Caco-2 (cell line): ENCODE measurements around the gene PRKACA. TPM values are rescaled to one million over a fixed set of nuclear protein-coding genes. Genes with fewer than 3 reads are reported as not detected.

Experiments
- BruUV-seq: library from RNA; stranded (reverse); fragments of 400-500 nt; replicated peaks from 2 replicates; lab custom pipeline; 2021; lab: Mats Ljungman, UMichigan
- CTCF ChIA-PET: fragments of 300-600 bp; sonication (Branson Sonifier 250); formaldehyde crosslinking; loops from one replicate; lab custom pipeline; 2022; ENCODE audit warnings: antibody characterized with exemption; lab: Charles Lee
- POLR2A ChIA-PET: fragments of 300-600 bp; sonication (Branson Sonifier 250); formaldehyde crosslinking; loops from one replicate; lab custom pipeline; 2022; ENCODE audit warnings: antibody characterized with exemption; lab: Charles Lee
- DNase-seq, 2 experiments: peaks; one replicate each; pipeline versions ENCODE4 v3.0.0 to v3.0.0-alpha.2; 2020 to 2022
- H3K27me3 ChIP-seq: replicated peaks from 2 replicates; pipeline ENCODE4 v1.6.0; 2011; ENCODE audit warnings: low read length; ENCODE audit not compliant: control insufficient read depth, insufficient read depth
- H3K36me3 ChIP-seq: 2 replicates; pipeline ENCODE4 v1.5.1; 2011; ENCODE audit warnings: low read length; ENCODE audit not compliant: control insufficient read depth, insufficient read depth
- H3K4me1 ChIP-seq: fragments of 250-450 bp; sonication (Bioruptor Pico); 2 replicates; pipeline ENCODE4 v1.5.1; 2020; ENCODE audit warnings: mild to moderate bottlenecking
- H3K4me3 ChIP-seq: 2 replicates; pipeline ENCODE4 v1.5.1; 2011; ENCODE audit warnings: low read depth, mild to moderate bottlenecking, control low read depth, low read length
- H3K9me3 ChIP-seq: fragments of 250-450 bp; sonication (Bioruptor Pico); 2 replicates; pipeline ENCODE4 v1.5.1; 2020; ENCODE audit warnings: mild to moderate bottlenecking, moderate library complexity
- H3K27ac Mint-ChIP-seq: one replicate; pipeline ENCODE4 v1.8.0; 2022; ENCODE audit warnings: mixed read lengths; ENCODE audit not compliant: unreplicated experiment
- H3K27me3 Mint-ChIP-seq: one replicate; pipeline ENCODE4 v1.8.0; 2022; ENCODE audit warnings: mixed read lengths; ENCODE audit not compliant: insufficient read depth, unreplicated experiment
- H3K36me3 Mint-ChIP-seq: one replicate; pipeline ENCODE4 v1.8.0; 2022; ENCODE audit warnings: mild to moderate bottlenecking, mixed read lengths; ENCODE audit not compliant: insufficient read depth, unreplicated experiment
- H3K4me1 Mint-ChIP-seq: one replicate; pipeline ENCODE4 v1.8.0; 2022; ENCODE audit warnings: low read depth, mixed read lengths; ENCODE audit not compliant: unreplicated experiment
- H3K4me3 Mint-ChIP-seq: one replicate; pipeline ENCODE4 v1.8.0; 2022; ENCODE audit warnings: mild to moderate bottlenecking, moderate library complexity, mixed read lengths; ENCODE audit not compliant: unreplicated experiment
- H3K9me3 Mint-ChIP-seq: one replicate; pipeline ENCODE4 v1.8.0; 2022; ENCODE audit warnings: mixed read lengths; ENCODE audit not compliant: unreplicated experiment
- CTCF ChIP-seq, 2 experiments: fragments of 200-600 bp in 1 of 2; IDR thresholded peaks; 1 replicate in 1 of 2; 2 replicates in 1 of 2; pipeline versions ENCODE4 v1.5.1 to v1.8.0; 2011 to 2022; ENCODE audit warnings: antibody characterized with exemption in 1 of 2, control low read depth in 1 of 2, inconsistent platforms in 1 of 2, low read depth in 1 of 2, low read length in 1 of 2, mild to moderate bottlenecking in 1 of 2, moderate library complexity in 1 of 2; ENCODE audit not compliant: insufficient read depth in 1 of 2, severe bottlenecking in 1 of 2, unreplicated experiment in 1 of 2
- intact Hi-C: fragments of 100-400 bp; cut with micrococcal nuclease; formaldehyde crosslinking; loops from one replicate; pipeline ENCODE4 v1.10.0; 2022; ENCODE audit not compliant: unreplicated experiment
- total RNA-seq: library from RNA; stranded (reverse); gene quantifications from 2 replicates; pipeline ENCODE4 v1.2.3, GENCODE V29; 2022

PRKACA gene
- total RNA-seq, 1 experiment from 2014 or later, result 51.9 TPM

GRCh38 chr19:14159059-14159458 lies 41.5 kb upstream of the PRKACA start:
- H3K4me1 ChIP-seq, result no peaks in the 10 kb centered on the region
- H3K36me3 Mint-ChIP-seq, result no peaks in the 10 kb centered on the region
- H3K9me3 ChIP-seq, result no peaks in the 10 kb centered on the region
- no peaks in the 10 kb centered on the region for H3K36me3 ChIP-seq
- ChIA-PET POLR2A (no interaction called here), CTCF (interaction anchor here (0.6 to 1.8 kb wide), 2 partner anchors 23 to 46 kb away, joined by 3 to 5 read pairs; partner anchors contain the start of gene ASF1B)
- TF ChIP-seq CTCF (IDR thresholded peaks at IDR 0.05; ENCODE audit: insufficient read depth in 1 of 2, low read depth in 1 of 2, low read length in 1 of 2, severe bottlenecking in 1 of 2, unreplicated experiment in 1 of 2), result no peak
- H3K4me3 Mint-ChIP-seq, result no peak overlapping the region
- intact Hi-C loops, result no loop called here
- H3K27me3 Mint-ChIP-seq, result no peaks in the 10 kb centered on the region
- BruUV-seq, result no TSS peak
- no peaks in the 10 kb centered on the region for H3K4me1 Mint-ChIP-seq
- no peaks in the 10 kb centered on the region for H3K27me3 ChIP-seq
- no peaks in the 10 kb centered on the region for H3K9me3 Mint-ChIP-seq
- DNase-seq, result no peak
- H3K27ac Mint-ChIP-seq, result no peak overlapping the region
- no peak overlapping the region for H3K4me3 ChIP-seq

GRCh38 chr19:14158276-14159023 lies 40.9 kb upstream of the PRKACA start:
- TF ChIP-seq CTCF (IDR thresholded peaks at IDR 0.05; ENCODE audit: insufficient read depth in 1 of 2, low read depth in 1 of 2, low read length in 1 of 2, severe bottlenecking in 1 of 2, unreplicated experiment in 1 of 2), result no peak
- POLR2A ChIA-PET, result no interaction called here
- H3K27ac Mint-ChIP-seq, result no peak overlapping the region

GRCh38 chr19:14156971-14157717 lies 39.6 kb upstream of the PRKACA start:
- H3K4me3 Mint-ChIP-seq, result no peak overlapping the region
- CTCF ChIA-PET, result no interaction called here
- BruUV-seq, result no TSS peak

More at GRCh38 chr19:14158276-14159023, 40.9 kb upstream of the PRKACA start:
- intact Hi-C loops, result no loop called here
- Mint-ChIP-seq H3K4me3 (no peak overlapping the region), H3K9me3 (no peaks in the 10 kb centered on the region), H3K36me3 (no peaks in the 10 kb centered on the region), H3K4me1 (no peaks in the 10 kb centered on the region), H3K27me3 (no peaks in the 10 kb centered on the region)
- Histone ChIP-seq H3K27me3 (no peaks in the 10 kb centered on the region), H3K9me3 (no peaks in the 10 kb centered on the region), H3K36me3 (no peaks in the 10 kb centered on the region), H3K4me3 (no peak overlapping the region), H3K4me1 (no peaks in the 10 kb centered on the region)
- DNase-seq, result no peak
- BruUV-seq, result no TSS peak
- CTCF ChIA-PET, result interaction anchor here (0.6 to 1.8 kb wide), 3 partner anchors 22 to 198 kb away, joined by 3 to 5 read pairs (median 4); partner anchors contain the start of gene ASF1B

More at GRCh38 chr19:14156971-14157717, 39.6 kb upstream of the PRKACA start:
- H3K9me3 Mint-ChIP-seq, result no peaks in the 10 kb centered on the region
- H3K36me3 ChIP-seq, result no peaks in the 10 kb centered on the region
- no peaks in the 10 kb centered on the region for H3K27me3 Mint-ChIP-seq
- H3K27ac Mint-ChIP-seq, result no peak overlapping the region
- H3K36me3 Mint-ChIP-seq, result no peaks in the 10 kb centered on the region
- no peak overlapping the region for H3K4me3 ChIP-seq
- no peak for DNase-seq
- no peaks in the 10 kb centered on the region for H3K27me3 ChIP-seq
- H3K9me3 ChIP-seq, result no peaks in the 10 kb centered on the region
- no peak for TF ChIP-seq CTCF (IDR thresholded peaks at IDR 0.05; ENCODE audit: insufficient read depth in 1 of 2, low read depth in 1 of 2, low read length in 1 of 2, severe bottlenecking in 1 of 2, unreplicated experiment in 1 of 2)
- POLR2A ChIA-PET, result no interaction called here
- H3K4me1 Mint-ChIP-seq, result no peaks in the 10 kb centered on the region
- intact Hi-C loops, result no loop called here
- H3K4me1 ChIP-seq, result no peaks in the 10 kb centered on the region
